Measurements from ENCODE around the gene CADPS. TPM values are rescaled to one million over a fixed set of nuclear protein-coding genes. Genes with fewer than 3 reads are reported as not detected.

The CADPS gene
- total RNA-seq, 1 experiment from 2014 or later = 7.0 TPM

DNA sequence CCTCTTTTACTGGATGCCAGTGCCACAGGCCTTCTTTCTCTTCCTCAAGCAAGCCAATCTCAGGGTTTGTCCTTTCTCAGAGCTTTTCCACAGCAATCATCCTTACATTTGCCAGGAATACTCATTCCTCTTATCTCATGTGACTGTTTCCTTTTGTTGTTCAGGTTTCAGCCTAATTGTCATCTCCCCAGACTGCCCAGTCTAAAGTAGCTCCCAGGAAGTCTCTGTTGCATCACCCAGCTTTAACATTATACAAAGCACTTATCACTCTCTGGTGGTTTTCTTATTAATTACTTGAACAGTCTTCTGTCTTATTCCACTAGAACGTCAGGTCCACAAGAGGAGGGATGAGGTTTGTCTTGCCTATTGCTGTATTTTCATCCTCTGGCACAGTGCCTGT, 65.8 kb downstream of the CADPS start:
- no peak for TF ChIP-seq ZBTB21 (CRISPR knock-in tag; IDR thresholded peaks at IDR 0.05; ENCODE audit: borderline replicate concordance)
- no peak for TF ChIP-seq ESRRA (CRISPR knock-in tag; IDR thresholded peaks at IDR 0.05; ENCODE audit: borderline replicate concordance)
- no peak for TF ChIP-seq KAT7 (CRISPR knock-in tag; IDR thresholded peaks at IDR 0.05; ENCODE audit: borderline replicate concordance)
- no peak for TF ChIP-seq USF1 (CRISPR knock-in tag; IDR thresholded peaks at IDR 0.05)
- TF ChIP-seq, protein P1, sequence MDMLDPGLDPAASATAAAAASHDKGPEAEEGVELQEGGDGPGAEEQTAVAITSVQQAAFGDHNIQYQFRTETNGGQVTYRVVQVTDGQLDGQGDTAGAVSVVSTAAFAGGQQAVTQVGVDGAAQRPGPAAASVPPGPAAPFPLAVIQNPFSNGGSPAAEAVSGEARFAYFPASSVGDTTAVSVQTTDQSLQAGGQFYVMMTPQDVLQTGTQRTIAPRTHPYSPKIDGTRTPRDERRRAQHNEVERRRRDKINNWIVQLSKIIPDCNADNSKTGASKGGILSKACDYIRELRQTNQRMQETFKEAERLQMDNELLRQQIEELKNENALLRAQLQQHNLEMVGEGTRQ (CRISPR knock-in tag; IDR thresholded peaks at IDR 0.05) = no peak
- TF ChIP-seq ZNF263 (CRISPR knock-in tag; IDR thresholded peaks at IDR 0.05; ENCODE audit: low read depth) = no peak
- no peak for TF ChIP-seq MYBL2 (CRISPR knock-in tag; IDR thresholded peaks at IDR 0.05)
- TF ChIP-seq FOXJ3 (CRISPR knock-in tag; IDR thresholded peaks at IDR 0.05; ENCODE audit: borderline replicate concordance) = no peak
- TF ChIP-seq, protein P2, sequence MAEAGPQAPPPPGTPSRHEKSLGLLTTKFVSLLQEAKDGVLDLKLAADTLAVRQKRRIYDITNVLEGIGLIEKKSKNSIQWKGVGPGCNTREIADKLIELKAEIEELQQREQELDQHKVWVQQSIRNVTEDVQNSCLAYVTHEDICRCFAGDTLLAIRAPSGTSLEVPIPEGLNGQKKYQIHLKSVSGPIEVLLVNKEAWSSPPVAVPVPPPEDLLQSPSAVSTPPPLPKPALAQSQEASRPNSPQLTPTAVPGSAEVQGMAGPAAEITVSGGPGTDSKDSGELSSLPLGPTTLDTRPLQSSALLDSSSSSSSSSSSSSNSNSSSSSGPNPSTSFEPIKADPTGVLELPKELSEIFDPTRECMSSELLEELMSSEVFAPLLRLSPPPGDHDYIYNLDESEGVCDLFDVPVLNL (CRISPR knock-in tag; IDR thresholded peaks at IDR 0.05; ENCODE audit: borderline replicate concordance, low read depth) = no peak
- TF ChIP-seq, protein P3, sequence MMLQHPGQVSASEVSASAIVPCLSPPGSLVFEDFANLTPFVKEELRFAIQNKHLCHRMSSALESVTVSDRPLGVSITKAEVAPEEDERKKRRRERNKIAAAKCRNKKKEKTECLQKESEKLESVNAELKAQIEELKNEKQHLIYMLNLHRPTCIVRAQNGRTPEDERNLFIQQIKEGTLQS (CRISPR knock-in tag; conservative IDR thresholded peaks at IDR 0.05) = no peak
- TF ChIP-seq JUN (CRISPR knock-in tag; IDR thresholded peaks at IDR 0.05) = no peak
- no peak for TF ChIP-seq ELF4 (CRISPR knock-in tag; IDR thresholded peaks at IDR 0.05; ENCODE audit: low read depth)
- no peak for TF ChIP-seq MAX (CRISPR knock-in tag; IDR thresholded peaks at IDR 0.05)
- TF ChIP-seq E2F1 (CRISPR knock-in tag; IDR thresholded peaks at IDR 0.05) = no peak
- TF ChIP-seq SMAD3 (CRISPR knock-in tag; IDR thresholded peaks at IDR 0.05; ENCODE audit: borderline replicate concordance) = no peak
- TF ChIP-seq, protein P4, sequence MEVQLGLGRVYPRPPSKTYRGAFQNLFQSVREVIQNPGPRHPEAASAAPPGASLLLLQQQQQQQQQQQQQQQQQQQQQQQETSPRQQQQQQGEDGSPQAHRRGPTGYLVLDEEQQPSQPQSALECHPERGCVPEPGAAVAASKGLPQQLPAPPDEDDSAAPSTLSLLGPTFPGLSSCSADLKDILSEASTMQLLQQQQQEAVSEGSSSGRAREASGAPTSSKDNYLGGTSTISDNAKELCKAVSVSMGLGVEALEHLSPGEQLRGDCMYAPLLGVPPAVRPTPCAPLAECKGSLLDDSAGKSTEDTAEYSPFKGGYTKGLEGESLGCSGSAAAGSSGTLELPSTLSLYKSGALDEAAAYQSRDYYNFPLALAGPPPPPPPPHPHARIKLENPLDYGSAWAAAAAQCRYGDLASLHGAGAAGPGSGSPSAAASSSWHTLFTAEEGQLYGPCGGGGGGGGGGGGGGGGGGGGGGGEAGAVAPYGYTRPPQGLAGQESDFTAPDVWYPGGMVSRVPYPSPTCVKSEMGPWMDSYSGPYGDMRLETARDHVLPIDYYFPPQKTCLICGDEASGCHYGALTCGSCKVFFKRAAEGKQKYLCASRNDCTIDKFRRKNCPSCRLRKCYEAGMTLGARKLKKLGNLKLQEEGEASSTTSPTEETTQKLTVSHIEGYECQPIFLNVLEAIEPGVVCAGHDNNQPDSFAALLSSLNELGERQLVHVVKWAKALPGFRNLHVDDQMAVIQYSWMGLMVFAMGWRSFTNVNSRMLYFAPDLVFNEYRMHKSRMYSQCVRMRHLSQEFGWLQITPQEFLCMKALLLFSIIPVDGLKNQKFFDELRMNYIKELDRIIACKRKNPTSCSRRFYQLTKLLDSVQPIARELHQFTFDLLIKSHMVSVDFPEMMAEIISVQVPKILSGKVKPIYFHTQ (CRISPR knock-in tag; IDR thresholded peaks at IDR 0.05) = no peak
- no peak for TF ChIP-seq GABPB1 (CRISPR knock-in tag; IDR thresholded peaks at IDR 0.05)
- no peak for TF ChIP-seq IRF2 (CRISPR knock-in tag; IDR thresholded peaks at IDR 0.05; ENCODE audit: borderline replicate concordance, low read depth)
- no peak for TF ChIP-seq ARID4B (CRISPR knock-in tag; IDR thresholded peaks at IDR 0.05; ENCODE audit: borderline replicate concordance)
- TF ChIP-seq HMGXB4 (CRISPR knock-in tag; IDR thresholded peaks at IDR 0.05) = no peak
- CTCF ChIA-PET = no interaction called here
- no peaks in the 10 kb centered on the region for H3K36me3 Mint-ChIP-seq
- no peak overlapping the region for H3K4me3 Mint-ChIP-seq
- H3K4me1 Mint-ChIP-seq = peaks cover 7% of the 10 kb centered on the region
- H3K9me3 Mint-ChIP-seq = no peaks in the 10 kb centered on the region
- no peaks in the 10 kb centered on the region for H3K27me3 Mint-ChIP-seq (ENCODE audit: low read depth)
- no peak for DNase-seq (ENCODE audit: low spot score)
- no peak overlapping the region for H3K27ac Mint-ChIP-seq
- no peak for ATAC-seq
- POLR2A ChIA-PET = no interaction called here
